ENCODE results near the gene SELENOO. TPM values are rescaled to one million over a fixed set of nuclear protein-coding genes. Genes with fewer than 3 reads are reported as not detected.

The SELENOO gene
- total RNA-seq, 1 experiment from 2014 or later = 19.0 TPM

DNA sequence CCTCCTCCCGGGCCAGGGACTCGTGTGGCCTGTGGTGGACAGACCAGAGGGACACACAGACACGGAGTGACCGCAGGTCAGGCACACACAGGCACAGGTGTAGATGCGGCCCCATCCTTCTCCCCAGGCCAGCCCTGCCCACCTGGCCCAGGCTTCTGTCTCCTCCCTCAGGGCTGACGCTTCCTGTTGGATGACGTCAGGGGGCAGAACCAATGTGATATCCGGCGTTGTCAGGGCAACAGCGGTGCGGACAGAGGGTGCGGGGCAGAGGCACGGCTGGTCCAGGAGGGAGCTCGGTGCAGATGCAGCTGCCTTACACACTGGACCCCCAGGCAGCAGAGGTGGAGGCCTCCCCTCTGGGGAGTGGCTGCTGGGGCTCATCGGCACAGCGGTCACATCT lies 46.9 kb downstream of the SELENOO start:
- Histone ChIP-seq H3K9ac (ENCODE audit: extremely low read depth, insufficient read length, low read length) (no peak overlapping the region), H2BK5ac (ENCODE audit: insufficient read length, low read length) (no peak overlapping the region), H3K23ac (ENCODE audit: insufficient read length, low read depth, low read length) (no peak overlapping the region), H3K9me3 (ENCODE audit: control insufficient read depth, low read depth, low read length) (no peaks in the 10 kb centered on the region), H2BK20ac (ENCODE audit: low read depth, low read length, poor library complexity, severe bottlenecking) (no peak overlapping the region), H3K4me1 (ENCODE audit: insufficient read depth, low read length) (no peaks in the 10 kb centered on the region), H2BK12ac (ENCODE audit: insufficient read length, low read depth, low read length) (no peak overlapping the region), H2AFZ (ENCODE audit: low read length) (no peak overlapping the region), H3K23me2 (ENCODE audit: insufficient read length, low read depth, low read length, poor library complexity, severe bottlenecking) (peaks cover 35% of the 10 kb centered on the region), H4K5ac (ENCODE audit: insufficient read length, low read depth, low read length) (no peak overlapping the region), H2BK120ac (ENCODE audit: low read depth, low read length, poor library complexity, severe bottlenecking) (no peak overlapping the region), H3K27ac (ENCODE audit: insufficient read length, low read depth, low read length) (no peak overlapping the region), H3K18ac (ENCODE audit: insufficient read length, low read depth, low read length) (peak overlapping the region; percentile 19), H4K91ac (ENCODE audit: insufficient read length, low read depth, low read length) (no peak overlapping the region), H4K20me1 (ENCODE audit: control insufficient read depth, insufficient read depth, insufficient read length) (no peaks in the 10 kb centered on the region), H3K79me2 (ENCODE audit: insufficient read depth, low read length) (peaks cover 6% of the 10 kb centered on the region; the same call in 1 of the 2 replicates), H3K4me2 (ENCODE audit: insufficient read depth, insufficient read length, low read length) (no peak overlapping the region), H3T11ph (ENCODE audit: low read length) (no peak overlapping the region), H3K4ac (ENCODE audit: low read depth, low read length) (no peak overlapping the region), H3K56ac (ENCODE audit: insufficient read length, low read depth, low read length) (no peak overlapping the region), H4K8ac (replicated peaks; ENCODE audit: insufficient read length, low read depth, low read length) (no peak overlapping the region), H3K79me1 (ENCODE audit: insufficient read depth, low read depth, low read length, poor library complexity, severe bottlenecking) (no peaks in the 10 kb centered on the region), H3K14ac (ENCODE audit: insufficient read depth, low read length) (peak overlapping the region; percentile 10; the same call in 1 of the 2 replicates), H2AK5ac (ENCODE audit: insufficient read length, low read length) (no peak overlapping the region), H3K27me3 (ENCODE audit: insufficient read depth, low read length) (no peaks in the 10 kb centered on the region), H2BK15ac (ENCODE audit: low read depth, low read length) (no peak overlapping the region)
- DNase-seq = peak; percentile 94
- TF ChIP-seq, protein P1, sequence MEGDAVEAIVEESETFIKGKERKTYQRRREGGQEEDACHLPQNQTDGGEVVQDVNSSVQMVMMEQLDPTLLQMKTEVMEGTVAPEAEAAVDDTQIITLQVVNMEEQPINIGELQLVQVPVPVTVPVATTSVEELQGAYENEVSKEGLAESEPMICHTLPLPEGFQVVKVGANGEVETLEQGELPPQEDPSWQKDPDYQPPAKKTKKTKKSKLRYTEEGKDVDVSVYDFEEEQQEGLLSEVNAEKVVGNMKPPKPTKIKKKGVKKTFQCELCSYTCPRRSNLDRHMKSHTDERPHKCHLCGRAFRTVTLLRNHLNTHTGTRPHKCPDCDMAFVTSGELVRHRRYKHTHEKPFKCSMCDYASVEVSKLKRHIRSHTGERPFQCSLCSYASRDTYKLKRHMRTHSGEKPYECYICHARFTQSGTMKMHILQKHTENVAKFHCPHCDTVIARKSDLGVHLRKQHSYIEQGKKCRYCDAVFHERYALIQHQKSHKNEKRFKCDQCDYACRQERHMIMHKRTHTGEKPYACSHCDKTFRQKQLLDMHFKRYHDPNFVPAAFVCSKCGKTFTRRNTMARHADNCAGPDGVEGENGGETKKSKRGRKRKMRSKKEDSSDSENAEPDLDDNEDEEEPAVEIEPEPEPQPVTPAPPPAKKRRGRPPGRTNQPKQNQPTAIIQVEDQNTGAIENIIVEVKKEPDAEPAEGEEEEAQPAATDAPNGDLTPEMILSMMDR (conservative IDR thresholded peaks at IDR 0.05) = no peak
- Mint-ChIP-seq H3K27ac (peak overlapping the region; percentile 34 to 96 (median 71); a peak in 4 of 7 replicates), H3K4me1 (peaks cover 15 to 33% of the 10 kb centered on the region in 2 experiments), H3K36me3 (ENCODE audit: insufficient read depth in 1 of 3, low read depth in 3 of 3) (peaks cover 0 to 16% (median 5%) of the 10 kb centered on the region in 3 experiments; a peak in 3 of 7 replicates), H3K4me3 (peak overlapping the region in 1 of 2 experiments; percentile 27; a peak in 2 of 5 replicates), H3K9me3 (no peaks in the 10 kb centered on the region), H3K27me3 (ENCODE audit: low read depth) (no peaks in the 10 kb centered on the region; the same call in 1 of the 2 replicates)
- no CpG with 5 or more reads among the region's 16 CpGs for WGBS (ENCODE audit: extremely low coverage, insufficient read length, low lambda C conversion rate)

Data from H9 (cell line).